Fibroblast of pulmonary artery (primary cell): ENCODE measurements around the gene PLA2G2A.
"Not testable (repeated sequence)": the region's sequence is repeated elsewhere in the genome, so short reads cannot be mapped to it uniquely, and the experiment has no call there.

Experiments used
- DNase-seq: peaks from one replicate; pipeline ENCODE4 v3.0.0-alpha.2; 2010; ENCODE audit warnings: low read depth
- H3K4me3 ChIP-seq: replicated peaks from 2 replicates; pipeline ENCODE4 v1.5.1; 2011; ENCODE audit warnings: low read depth, mild to moderate bottlenecking, control low read depth, low read length, moderate library complexity
- CTCF ChIP-seq: IDR thresholded peaks from 2 replicates; pipeline ENCODE4 v1.5.1; 2011; ENCODE audit warnings: mild to moderate bottlenecking, control low read depth, low read length, inconsistent platforms; ENCODE audit errors: missing control alignments

Gene PLA2G2A

GRCh38 chr1:20008391-20008841, 29.0 kb upstream of the PLA2G2A start:
- H3K4me3 ChIP-seq = no peak overlapping the region
- TF ChIP-seq CTCF = no peak
- peak; percentile 92 for DNase-seq

GRCh38 chr1:19998823-19999222, 19.4 kb upstream of the PLA2G2A start:
- H3K4me3 ChIP-seq = not testable (repeated sequence)
- peak; percentile 27 for DNase-seq
- TF ChIP-seq CTCF = peak; percentile 32

- DNase-seq = no peak
- no peak for TF ChIP-seq CTCF
- no peak overlapping the region for H3K4me3 ChIP-seq
Observed at GRCh38 chr1:19990689-19991088, 11.3 kb upstream of the PLA2G2A start.

GRCh38 chr1:19990182-19990582, 10.8 kb upstream of the PLA2G2A start:
- H3K4me3 ChIP-seq, DNase-seq: not testable (repeated sequence)

GRCh38 chr1:19988267-19989006, 9.0 kb upstream of the PLA2G2A start:
- TF ChIP-seq CTCF = no peak
- no peak for DNase-seq
- H3K4me3 ChIP-seq = no peak overlapping the region

GRCh38 chr1:19987719-19988118, 8.3 kb upstream of the PLA2G2A start:
- H3K4me3 ChIP-seq = no peak overlapping the region
- no peak for DNase-seq
- no peak for TF ChIP-seq CTCF

- H3K4me3 ChIP-seq, DNase-seq: not testable (repeated sequence)
Observed at GRCh38 chr1:19984409-19985016, 5.1 kb upstream of the PLA2G2A start.

- no peak for TF ChIP-seq CTCF
- H3K4me3 ChIP-seq = no peak overlapping the region
- DNase-seq = no peak
Observed at GRCh38 chr1:19981507-19982312, 2.3 kb upstream of the PLA2G2A start.
